Posterior cingulate gyrus (tissue), 11 donors: ENCODE data around the gene TEX52.

Experiments used
- DNase-seq, 10 donors: peaks; one replicate each; pipeline versions ENCODE4 v3.0.0 to v3.0.0-alpha.2; 2020 to 2021; ENCODE audit warnings: mixed read lengths in 3 of 10
- intact Hi-C: fragments of 100-400 bp; cut with DNase I; formaldehyde crosslinking; loops from one replicate; pipeline ENCODE4 v1.15.1; 2023

The TEX52 gene

GRCh38 chr12:2834581-2835491, 22.0 kb downstream of the TEX52 start, which contains the start of gene NRIP2:
TSS of gene NRIP2 (minus strand) at chr12:2835035. CDS start at chr12:2834983, 52 bp downstream.
- intact Hi-C loops = no loop called here
- peak; percentile 48 to 95 (median 71) for DNase-seq

DNA sequence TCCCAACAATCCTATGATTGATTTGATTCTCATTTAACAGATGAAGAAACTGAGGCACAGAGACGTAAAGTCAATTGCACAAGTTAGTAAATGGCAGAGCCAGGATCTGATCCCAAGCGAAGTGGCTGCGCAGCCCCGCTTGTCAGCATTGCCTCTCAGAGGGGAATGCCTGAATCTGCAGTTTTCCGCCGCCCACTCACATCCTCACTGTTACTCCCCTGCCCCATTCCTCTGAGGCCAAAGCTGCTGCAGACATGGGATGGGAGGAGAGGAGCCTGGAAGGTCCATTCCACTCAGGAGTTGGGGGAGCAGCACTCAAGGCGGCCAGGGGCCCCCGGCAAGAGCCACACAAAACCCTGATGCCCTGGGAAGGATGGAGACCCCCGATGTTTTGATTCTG, 23.0 kb downstream of the TEX52 start:
- intact Hi-C loops = no loop called here
- DNase-seq = peak in 1 of 10 donors; percentile 59

DNA sequence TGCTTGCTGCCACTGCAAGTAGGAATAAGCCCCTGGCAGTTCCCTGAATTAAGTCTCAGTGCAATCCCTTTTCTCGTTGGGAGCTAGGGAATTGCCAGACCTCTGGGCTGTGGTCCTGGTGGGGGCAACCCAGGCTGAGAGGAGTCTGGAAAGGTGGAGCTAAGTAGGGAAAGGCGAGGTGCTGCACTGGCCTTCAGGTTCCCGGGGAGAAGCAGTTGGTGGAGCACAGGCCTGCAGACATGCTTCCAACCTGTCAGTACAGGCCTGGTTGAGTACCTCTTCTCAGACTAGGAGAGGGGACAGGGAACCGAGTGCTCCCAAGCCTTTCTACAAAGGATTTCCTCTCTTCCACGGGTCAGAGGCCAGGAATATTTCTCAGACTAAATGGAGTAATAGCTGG, 23.5 kb downstream of the TEX52 start:
- intact Hi-C loops = no loop called here
- DNase-seq = peak in 1 of 10 donors; percentile 51

GRCh38 chr12:2832550-2833127, 24.2 kb downstream of the TEX52 start:
- peak in 1 of 10 donors; percentile 57 for DNase-seq
- intact Hi-C loops = no loop called here

DNA sequence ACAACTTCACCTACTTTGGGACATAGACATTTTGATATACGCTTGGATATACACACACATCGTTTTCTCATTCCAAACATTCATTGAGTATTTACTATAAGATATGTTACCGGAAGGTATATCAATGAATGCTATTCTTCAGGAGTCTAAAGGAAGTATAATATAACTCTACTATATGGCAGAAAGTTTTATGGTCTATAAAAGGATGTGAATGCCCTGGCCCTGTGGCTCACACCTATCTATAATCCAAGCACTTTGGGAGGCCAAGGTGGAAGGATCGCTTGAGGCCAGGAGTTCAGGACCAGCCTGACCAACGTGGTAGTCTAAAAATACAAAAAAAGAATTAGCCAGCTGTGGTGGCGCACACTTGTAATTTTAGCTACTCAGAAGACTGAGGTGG, 27.6 kb downstream of the TEX52 start:
- intact Hi-C loops = no loop called here

DNA sequence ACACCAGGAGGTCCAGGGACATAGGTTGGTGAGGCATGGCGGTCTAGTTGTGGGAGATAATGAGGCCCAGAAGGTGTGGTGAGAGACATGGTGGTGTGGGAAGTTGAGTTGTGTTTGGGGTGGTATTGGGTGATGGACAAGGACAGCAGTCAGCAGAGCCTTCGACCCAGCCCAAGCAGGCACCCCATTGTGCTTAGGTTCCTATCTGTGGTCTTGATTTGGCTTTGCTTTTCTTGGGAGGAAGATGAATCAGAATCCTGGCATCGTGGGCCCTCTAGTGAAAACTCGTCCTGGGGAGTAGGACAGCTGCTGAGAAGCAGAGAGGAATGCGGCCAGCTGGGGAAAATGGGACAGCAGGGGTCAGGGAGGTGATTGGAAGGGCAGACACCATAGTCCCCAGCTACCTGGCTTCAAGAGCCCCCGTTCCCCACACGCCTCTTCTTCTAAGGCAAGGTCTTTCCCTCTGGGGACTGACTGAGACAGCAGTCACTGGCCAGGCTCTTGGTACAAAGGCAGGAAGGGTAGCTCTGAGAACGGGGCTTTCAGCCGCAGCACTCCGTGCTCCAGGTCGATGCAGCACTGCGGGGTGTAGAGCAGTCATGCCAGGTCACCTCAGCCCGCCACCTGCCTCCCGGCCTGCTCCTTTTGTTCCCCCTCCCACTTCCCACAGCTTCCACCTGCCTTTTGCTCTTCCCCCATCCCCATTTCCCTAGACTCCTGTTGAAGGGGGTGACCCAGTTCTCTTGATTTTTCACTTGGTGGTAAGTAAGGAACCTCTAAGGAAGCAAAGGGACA, 29.9 kb downstream of the TEX52 start:
- DNase-seq = peak in 1 of 10 donors; percentile 37
- intact Hi-C loops = no loop called here

More for the DNA sequence above, 27.6 kb downstream of the TEX52 start:
- DNase-seq = no peak

DNA sequence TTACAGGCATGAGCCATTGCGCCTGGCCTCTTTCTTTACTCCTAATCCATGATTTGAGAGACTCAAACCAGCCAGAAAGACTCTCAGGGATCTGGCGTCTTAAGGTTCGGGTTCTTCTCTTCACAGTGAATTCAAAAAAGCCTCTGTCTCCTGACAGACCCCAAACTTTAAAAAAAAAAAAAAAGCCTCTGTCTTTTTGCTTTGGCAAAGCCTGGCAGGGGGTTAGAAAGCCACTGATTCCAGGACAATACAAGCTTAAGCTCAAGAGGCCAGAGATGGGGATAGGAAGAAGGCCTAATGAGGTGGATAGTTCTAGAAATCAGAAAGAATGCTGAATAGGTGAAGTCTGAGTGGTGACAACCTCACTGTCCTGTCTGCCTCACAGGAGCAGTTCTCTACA, 30.8 kb downstream of the TEX52 start:
- intact Hi-C loops = no loop called here
- peak in 1 of 10 donors; percentile 6 for DNase-seq

GRCh38 chr12:2825132-2825531, 31.7 kb downstream of the TEX52 start:
- intact Hi-C loops = no loop called here
- DNase-seq = peak in 1 of 10 donors; percentile 60

GRCh38 chr12:2824541-2824940, 32.3 kb downstream of the TEX52 start:
- intact Hi-C loops = no loop called here

DNA sequence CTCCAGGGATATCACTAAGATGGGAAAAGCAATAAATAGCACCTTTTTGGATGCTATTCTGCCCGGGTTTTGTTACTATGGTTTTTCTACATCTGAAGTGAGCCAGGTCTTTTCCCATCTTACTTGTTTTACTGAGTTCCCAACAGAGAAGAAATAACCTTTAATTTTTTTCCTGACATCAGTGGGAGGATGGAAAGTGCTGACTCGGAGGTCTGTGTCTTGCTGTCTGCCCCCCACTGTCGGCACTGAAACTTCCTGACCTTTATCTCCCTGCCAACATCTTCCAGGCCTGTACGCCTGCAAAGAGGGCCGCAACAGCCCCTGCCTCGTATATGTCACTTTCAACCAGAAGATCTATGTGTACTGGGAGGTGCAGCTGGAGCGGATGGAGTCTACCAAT, 33.4 kb downstream of the TEX52 start:
- DNase-seq = no peak
- intact Hi-C loops = no loop called here

More at GRCh38 chr12:2824541-2824940, 32.3 kb downstream of the TEX52 start:
- DNase-seq = no peak

DNA sequence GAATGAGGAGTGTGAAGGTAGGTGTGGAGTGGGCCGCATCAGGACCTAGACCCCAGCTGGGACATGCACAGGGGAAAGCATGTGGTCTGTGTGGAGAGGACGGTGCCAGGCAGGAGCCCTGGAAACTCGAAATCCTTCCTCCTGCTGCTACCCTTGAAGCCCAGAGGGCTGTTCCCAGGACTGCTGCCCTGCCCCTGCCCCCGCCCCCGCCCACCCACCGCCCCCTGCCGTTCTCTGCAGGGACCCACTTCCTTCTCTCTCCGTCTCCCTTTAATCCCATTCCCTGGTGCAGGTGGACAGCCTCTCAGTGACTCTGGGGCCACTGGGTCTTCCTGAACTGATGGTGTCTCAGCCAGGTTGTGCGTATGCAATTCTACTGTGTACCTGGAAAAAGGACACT, 36.4 kb downstream of the TEX52 start:
- intact Hi-C loops = no loop called here

GRCh38 chr12:2819810-2820209, 37.0 kb downstream of the TEX52 start:
- peak in 1 of 10 donors; percentile 79 for DNase-seq
- intact Hi-C loops = loop anchor here (10.0 kb wide), 1 partner anchor 55 kb away; the partner anchor contains the start of genes FOXM1 and RHNO1

More for the DNA sequence above, 36.4 kb downstream of the TEX52 start:
- no peak for DNase-seq

DNA sequence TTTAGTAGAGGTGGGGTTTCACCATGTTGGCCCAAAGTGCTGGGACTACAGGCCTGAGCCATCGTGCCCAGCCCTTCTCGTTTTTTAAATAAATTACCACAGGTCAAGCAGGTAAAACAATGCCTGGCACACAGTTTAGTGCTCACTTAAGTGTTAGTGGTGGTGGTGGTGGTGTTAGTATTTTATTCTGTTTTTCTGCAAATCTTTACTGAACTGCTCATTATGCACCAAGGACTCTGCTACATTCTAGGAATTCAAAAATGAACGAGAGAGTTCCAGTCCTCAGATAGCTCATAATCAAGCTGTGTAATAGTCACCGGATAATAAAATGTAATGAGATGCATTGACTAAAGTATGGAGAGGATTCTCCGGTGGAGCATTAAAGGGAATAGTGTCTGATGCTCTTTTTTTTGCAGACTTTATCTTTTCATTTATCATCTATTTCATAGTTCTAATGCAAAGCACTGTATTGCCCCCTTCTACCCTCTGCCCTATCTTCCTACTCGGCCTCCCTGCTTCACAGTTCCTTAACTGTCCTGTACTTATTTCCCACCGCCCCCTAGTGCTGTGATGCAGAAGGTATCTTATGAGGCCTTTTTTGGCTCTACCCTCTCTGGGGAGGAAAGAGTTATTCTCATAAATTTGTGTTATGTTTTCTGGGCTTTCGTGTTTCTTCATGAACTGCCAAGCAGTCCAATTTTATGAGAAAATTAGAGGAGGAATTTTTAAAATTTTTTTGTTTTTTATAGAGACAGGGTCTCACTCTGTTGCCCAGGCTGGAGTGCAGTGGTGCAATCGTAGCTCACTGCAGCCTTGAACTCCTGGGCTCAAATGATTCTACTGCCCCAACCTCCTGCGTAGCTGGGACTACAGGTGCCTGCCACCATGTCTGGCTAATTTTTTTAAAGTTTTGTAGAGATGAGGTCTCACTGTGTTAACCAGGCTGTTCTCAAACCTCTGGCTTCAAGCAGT, 43.3 kb downstream of the TEX52 start:
- peak in 2 of 10 donors; percentile 38 to 47 for DNase-seq
- intact Hi-C loops = loop anchor here (1.0 to 10.0 kb wide), 2 partner anchors 17 to 61 kb away; partner anchors contain the start of genes FOXM1 and RHNO1

- intact Hi-C loops = loop anchor here (1.0 to 10.0 kb wide), 2 partner anchors 16 to 62 kb away; partner anchors contain the start of genes FOXM1 and RHNO1
- DNase-seq = peak; percentile 95 to 100 (median 98)
These were observed 44.3 kb downstream of the TEX52 start, which contains the start of gene ITFG2 for GRCh38 chr12:2812290-2813213. TSS of gene ITFG2 (plus strand) at chr12:2812668. CDS start at chr12:2812761, 93 bp downstream.

DNA sequence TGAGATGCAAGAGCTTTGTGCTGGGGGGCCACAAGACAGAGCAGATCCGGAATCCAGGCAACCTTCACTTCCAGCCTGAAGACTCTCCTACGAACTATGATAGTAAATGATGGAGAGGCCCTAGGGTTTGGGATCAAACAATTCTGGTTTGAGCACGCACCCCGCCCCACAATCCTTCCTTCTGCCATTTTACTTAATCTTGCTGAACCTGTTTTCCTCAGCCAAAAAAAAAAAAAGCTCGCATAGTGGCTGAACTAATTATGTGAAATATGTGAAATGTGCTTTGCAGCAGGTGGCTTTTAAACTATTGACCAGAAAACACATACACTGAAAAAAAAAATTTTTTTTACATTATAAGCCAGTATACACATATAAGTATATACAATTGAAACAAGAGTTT, 45.0 kb downstream of the TEX52 start:
- intact Hi-C loops = loop anchor here (10.0 kb wide), 1 partner anchor 63 kb away; the partner anchor contains the start of genes FOXM1 and RHNO1
- peak in 1 of 10 donors; percentile 37 for DNase-seq

GRCh38 chr12:2806700-2807099, 50.1 kb downstream of the TEX52 start:
- DNase-seq = no peak
- intact Hi-C loops = no loop called here

GRCh38 chr12:2805143-2805520, 51.7 kb downstream of the TEX52 start:
- intact Hi-C loops = no loop called here
- no peak for DNase-seq
